Measurements from ENCODE around the gene JARID2.

DNA sequence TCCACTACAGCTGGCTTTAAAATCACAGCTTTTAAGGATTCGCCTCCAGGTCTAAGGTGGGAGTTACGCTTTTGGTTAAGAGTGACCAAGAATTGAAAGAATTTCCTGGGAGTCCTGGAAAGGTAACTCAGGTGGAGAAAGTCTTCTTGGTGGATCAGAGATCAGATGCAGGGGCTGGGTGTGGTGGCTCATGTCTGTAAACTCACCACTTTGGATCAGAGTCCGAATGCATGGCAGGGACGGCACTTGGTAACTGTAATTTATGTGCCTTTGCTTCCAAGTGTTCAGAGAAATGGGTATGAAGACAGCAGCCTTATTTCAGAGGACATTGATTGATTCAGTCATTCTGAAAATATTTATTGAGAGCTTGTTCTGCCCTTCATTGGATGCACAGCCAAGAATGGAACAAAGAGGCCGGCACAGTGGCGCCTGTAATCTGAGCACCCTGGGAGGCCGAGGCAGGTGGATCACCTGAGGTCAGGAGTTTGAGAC is 18.0 kb upstream of the JARID2 start:
- TF ChIP-seq GATA3 (IDR thresholded peaks at IDR 0.05; ENCODE audit: low read depth, low read length): no peak
- TF ChIP-seq GATA2 (IDR thresholded peaks at IDR 0.05; ENCODE audit: low read depth, low read length): no peak

All from SH-SY5Y (cell line).